ENCODE data around the gene ARHGEF40. TPM values are rescaled to one million over a fixed set of nuclear protein-coding genes. Genes with fewer than 3 reads are reported as not detected.
A peak's percentile ranks its signal among the peaks of the same experiment; 100 is the strongest.

Gene ARHGEF40
- polyA plus RNA-seq, 2 of the 4 experiments (the other 2 are of a cell fraction), result 7.8 to 9.6 TPM

DNA sequence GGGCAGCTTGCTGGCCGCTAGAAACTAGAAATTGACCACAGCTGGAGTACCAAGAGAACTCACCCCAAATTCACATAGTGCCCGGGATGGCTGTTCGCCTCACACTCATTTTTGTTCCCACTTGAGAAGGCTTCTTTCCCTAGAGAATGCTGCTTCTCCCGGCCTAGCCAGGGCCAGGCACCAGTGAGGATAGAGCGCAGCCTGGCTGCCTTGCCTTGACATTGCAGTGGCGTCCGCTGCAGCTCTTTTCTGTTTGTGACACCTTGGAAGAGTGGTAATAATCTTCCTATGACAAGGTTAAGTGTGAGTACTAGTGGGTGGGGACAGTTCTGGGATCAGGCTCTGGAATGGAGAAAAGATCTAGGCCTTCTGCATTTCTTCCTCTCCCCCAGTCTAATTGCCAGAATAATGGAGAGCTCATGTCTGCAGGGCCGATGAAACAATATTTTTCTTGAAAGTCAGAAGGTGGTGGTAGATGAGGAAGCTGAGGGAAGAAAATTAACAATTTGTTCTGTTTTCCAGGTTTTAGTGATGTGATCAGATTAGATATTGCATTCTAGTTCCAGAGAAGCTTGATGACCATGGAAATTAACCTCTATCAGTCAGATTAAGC, 34.5 kb downstream of the ARHGEF40 start:
- Histone ChIP-seq H3K4me2 (peak overlapping the region; percentile 87), H3K9me3 (no peaks in the 10 kb centered on the region), H3K4me1 (peaks cover 77% of the 10 kb centered on the region), H3K27ac (peak overlapping the region; percentile 96 to 97), H3K4me3 (peak overlapping the region; percentile 57)
- ChIA-PET POLR2A (interaction anchor here (0.8 to 2.8 kb wide), 8 partner anchors 9 to 90 kb away, joined by 3 to 19 read pairs (median 6); partner anchors contain the start of gene ARHGEF40), CTCF (interaction anchor here (0.9 to 13.3 kb wide), 35 partner anchors 9 to 413 kb away, joined by 3 to 292 read pairs (median 7); partner anchors contain the start of genes ARHGEF40, METTL3, NDRG2 and RAB2B)
- ATAC-seq (peak; percentile 68 to 72), DNase-seq (ENCODE audit: low read depth in 1 of 2, low spot score in 1 of 2) (peak; percentile 69 to 87), FAIRE-seq (no peak)
- TF ChIP-seq SMC3 (IDR thresholded peaks at IDR 0.05), result peak; percentile 76
- TF ChIP-seq, protein P1, sequence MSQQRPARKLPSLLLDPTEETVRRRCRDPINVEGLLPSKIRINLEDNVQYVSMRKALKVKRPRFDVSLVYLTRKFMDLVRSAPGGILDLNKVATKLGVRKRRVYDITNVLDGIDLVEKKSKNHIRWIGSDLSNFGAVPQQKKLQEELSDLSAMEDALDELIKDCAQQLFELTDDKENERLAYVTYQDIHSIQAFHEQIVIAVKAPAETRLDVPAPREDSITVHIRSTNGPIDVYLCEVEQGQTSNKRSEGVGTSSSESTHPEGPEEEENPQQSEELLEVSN (IDR thresholded peaks at IDR 0.05; ENCODE audit: borderline replicate concordance, low read depth), result no peak
- TF ChIP-seq POLR2AphosphoS2 (conservative IDR thresholded peaks at IDR 0.05; ENCODE audit: low read length), result no peak
- TF ChIP-seq, protein P2, sequence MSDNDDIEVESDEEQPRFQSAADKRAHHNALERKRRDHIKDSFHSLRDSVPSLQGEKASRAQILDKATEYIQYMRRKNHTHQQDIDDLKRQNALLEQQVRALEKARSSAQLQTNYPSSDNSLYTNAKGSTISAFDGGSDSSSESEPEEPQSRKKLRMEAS (IDR thresholded peaks at IDR 0.05), result no peak
- no peak for TF ChIP-seq NFE2L2 (conservative IDR thresholded peaks at IDR 0.05; ENCODE audit: low read length)
- peak; percentile 87 to 90 for TF ChIP-seq RAD21 (conservative IDR thresholded peaks at IDR 0.05 in 1 of 2, IDR thresholded peaks at IDR 0.05 in 1 of 2)
- no peak for TF ChIP-seq CEBPB (IDR thresholded peaks at IDR 0.05)
- no peak for TF ChIP-seq GATA3 (IDR thresholded peaks at IDR 0.05; ENCODE audit: borderline replicate concordance)
- no peak for TF ChIP-seq CBX2 (IDR thresholded peaks at IDR 0.05; ENCODE audit: borderline replicate concordance, low read depth)
- TF ChIP-seq CHD4 (IDR thresholded peaks at IDR 0.05; ENCODE audit: borderline replicate concordance), result no peak
- no peak for TF ChIP-seq EHMT2 (IDR thresholded peaks at IDR 0.05; ENCODE audit: low read depth)
- no peak for TF ChIP-seq KDM5A (IDR thresholded peaks at IDR 0.05)
- TF ChIP-seq, protein P3, sequence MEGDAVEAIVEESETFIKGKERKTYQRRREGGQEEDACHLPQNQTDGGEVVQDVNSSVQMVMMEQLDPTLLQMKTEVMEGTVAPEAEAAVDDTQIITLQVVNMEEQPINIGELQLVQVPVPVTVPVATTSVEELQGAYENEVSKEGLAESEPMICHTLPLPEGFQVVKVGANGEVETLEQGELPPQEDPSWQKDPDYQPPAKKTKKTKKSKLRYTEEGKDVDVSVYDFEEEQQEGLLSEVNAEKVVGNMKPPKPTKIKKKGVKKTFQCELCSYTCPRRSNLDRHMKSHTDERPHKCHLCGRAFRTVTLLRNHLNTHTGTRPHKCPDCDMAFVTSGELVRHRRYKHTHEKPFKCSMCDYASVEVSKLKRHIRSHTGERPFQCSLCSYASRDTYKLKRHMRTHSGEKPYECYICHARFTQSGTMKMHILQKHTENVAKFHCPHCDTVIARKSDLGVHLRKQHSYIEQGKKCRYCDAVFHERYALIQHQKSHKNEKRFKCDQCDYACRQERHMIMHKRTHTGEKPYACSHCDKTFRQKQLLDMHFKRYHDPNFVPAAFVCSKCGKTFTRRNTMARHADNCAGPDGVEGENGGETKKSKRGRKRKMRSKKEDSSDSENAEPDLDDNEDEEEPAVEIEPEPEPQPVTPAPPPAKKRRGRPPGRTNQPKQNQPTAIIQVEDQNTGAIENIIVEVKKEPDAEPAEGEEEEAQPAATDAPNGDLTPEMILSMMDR (IDR thresholded peaks at IDR 0.05), result peak; percentile 81
- 11% methylated on average over 8 of the region's 8 CpGs for whole genome bisulfite sequencing (ENCODE audit: missing lambda C conversion rate)

DNA sequence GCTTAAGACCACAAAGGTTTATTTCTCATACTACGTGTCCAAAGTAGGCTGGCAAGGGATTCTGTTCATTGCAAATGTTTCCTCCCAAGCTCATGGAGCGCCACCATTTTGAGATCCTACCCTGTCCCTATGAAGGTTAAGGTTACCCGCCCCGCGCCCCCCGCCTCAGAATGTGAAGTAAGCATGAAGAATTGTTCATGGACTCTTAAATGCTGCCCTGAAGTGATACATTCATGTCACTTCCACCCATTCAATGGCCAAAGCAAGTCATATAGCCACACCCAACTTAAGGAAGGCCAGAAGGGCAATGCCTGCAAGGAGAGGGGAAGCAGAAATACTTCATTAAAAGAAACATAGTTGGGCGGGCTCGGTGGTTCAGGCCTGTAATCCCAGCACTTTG, 35.0 kb downstream of the ARHGEF40 start:
- H3K4me3 ChIP-seq, result peak overlapping the region; percentile 57; the same call in 1 of the 3 replicates

More for the DNA sequence above, 35.0 kb downstream of the ARHGEF40 start:
- Histone ChIP-seq H3K27ac (peak overlapping the region; percentile 96 to 97), H3K9me3 (no peaks in the 10 kb centered on the region), H3K4me1 (peaks cover 72% of the 10 kb centered on the region), H3K4me2 (peak overlapping the region; percentile 87)
- CTCF ChIA-PET, result interaction anchor here (0.8 to 13.3 kb wide), 29 partner anchors 8 to 414 kb away, joined by 3 to 292 read pairs (median 9); partner anchors contain the start of genes ARHGEF40, METTL3, RAB2B and RNASE13
- WGBS (ENCODE audit: missing lambda C conversion rate), result 91% methylated on average over 8 of the region's 8 CpGs
- no peak for ATAC-seq
- no peak for FAIRE-seq
- TF ChIP-seq, protein P3 (IDR thresholded peaks at IDR 0.05), result no peak
- TF ChIP-seq JUN (IDR thresholded peaks at IDR 0.05) (no peak), POLR2AphosphoS2 (conservative IDR thresholded peaks at IDR 0.05; ENCODE audit: low read length) (no peak), CBX2 (IDR thresholded peaks at IDR 0.05; ENCODE audit: borderline replicate concordance, low read depth) (no peak), ZNF302 (CRISPR knock-in tag; IDR thresholded peaks at IDR 0.05) (no peak), MYC (IDR thresholded peaks at IDR 0.05; ENCODE audit: borderline replicate concordance, low read length) (no peak), MAFK (IDR thresholded peaks at IDR 0.05; ENCODE audit: partially characterized antibody) (no peak), PHF8 (IDR thresholded peaks at IDR 0.05; ENCODE audit: borderline replicate concordance, low read depth) (no peak), FOXS1 (CRISPR knock-in tag; IDR thresholded peaks at IDR 0.05) (no peak)
- TF ChIP-seq, protein P1 (IDR thresholded peaks at IDR 0.05; ENCODE audit: borderline replicate concordance, low read depth), result no peak
- DNase-seq (ENCODE audit: low read depth in 1 of 2, low spot score in 1 of 2), result no peak
- POLR2A ChIA-PET, result interaction anchor here (1.1 to 2.8 kb wide), 6 partner anchors 12 to 90 kb away, joined by 3 to 19 read pairs (median 8); partner anchors contain the start of gene ARHGEF40

Measured in A549 (cell line).